Stimulated activated CD8-positive, alpha-beta memory T cell treated with anti-CD3 and anti-CD28 coated beads, Interleukin-4, amount 100 ng/mL, for 1 hour (primary cell): ENCODE results near the gene DIPK1B.
"Not testable (repeated sequence)": the region's sequence is repeated elsewhere in the genome, so short reads cannot be mapped to it uniquely, and the experiment has no call there.

Experiments used
- DNase-seq, 2 donors: peaks; one replicate each; pipeline ENCODE4 v3.0.0-alpha.2; 2020; ENCODE audit warnings: low read depth in 2 of 2, low spot score in 1 of 2

DIPK1B gene

DNA sequence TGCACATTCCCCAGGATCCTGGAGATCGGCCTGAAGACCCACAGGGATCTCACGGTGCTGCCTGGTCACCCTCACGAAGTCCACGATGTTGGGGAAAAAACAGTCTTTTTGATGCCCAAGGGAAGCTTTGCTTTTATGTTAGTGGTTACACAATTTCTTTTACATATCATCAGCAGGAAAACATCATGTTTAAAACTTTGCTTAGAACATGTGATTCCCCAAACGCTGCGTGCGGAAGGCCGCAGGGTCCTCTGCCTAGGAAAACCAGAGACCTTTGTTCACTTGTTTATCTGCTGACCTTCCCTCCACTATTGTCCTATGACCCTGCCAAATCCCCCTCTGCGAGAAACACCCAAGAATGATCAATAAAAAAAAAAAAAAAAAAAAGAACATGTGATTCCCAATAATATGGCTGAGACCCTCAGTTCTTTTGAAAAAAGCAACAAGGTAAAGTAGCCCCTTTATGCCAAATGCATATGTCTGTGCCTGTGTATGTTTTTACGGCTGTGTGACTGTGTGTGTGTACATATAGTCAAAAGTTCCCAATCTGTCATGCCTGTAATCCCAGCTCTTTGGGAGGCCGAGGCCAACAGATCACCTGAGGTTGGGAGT lies 13.6 kb upstream of the DIPK1B start:
- DNase-seq: no peak

DNA sequence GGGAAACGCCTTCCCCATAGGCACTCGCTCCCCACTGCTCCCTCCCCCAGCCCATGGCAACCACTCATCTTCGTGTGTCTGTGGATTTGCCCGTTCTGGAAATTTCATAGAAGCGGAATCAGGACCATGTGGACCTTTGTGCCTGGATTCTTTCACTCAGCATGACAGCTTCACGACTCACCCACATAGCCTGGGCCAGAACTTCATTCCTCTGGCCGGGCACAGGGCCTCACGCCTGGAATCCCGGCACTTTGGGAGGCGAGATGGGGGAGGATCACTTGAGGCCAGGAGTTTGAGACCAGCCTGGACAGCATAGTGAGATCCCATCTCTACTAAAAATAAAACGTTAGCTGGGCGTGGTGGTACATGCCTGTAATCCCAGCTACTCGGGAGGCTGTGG lies 12.1 kb upstream of the DIPK1B start:
- DNase-seq: no peak

DNA sequence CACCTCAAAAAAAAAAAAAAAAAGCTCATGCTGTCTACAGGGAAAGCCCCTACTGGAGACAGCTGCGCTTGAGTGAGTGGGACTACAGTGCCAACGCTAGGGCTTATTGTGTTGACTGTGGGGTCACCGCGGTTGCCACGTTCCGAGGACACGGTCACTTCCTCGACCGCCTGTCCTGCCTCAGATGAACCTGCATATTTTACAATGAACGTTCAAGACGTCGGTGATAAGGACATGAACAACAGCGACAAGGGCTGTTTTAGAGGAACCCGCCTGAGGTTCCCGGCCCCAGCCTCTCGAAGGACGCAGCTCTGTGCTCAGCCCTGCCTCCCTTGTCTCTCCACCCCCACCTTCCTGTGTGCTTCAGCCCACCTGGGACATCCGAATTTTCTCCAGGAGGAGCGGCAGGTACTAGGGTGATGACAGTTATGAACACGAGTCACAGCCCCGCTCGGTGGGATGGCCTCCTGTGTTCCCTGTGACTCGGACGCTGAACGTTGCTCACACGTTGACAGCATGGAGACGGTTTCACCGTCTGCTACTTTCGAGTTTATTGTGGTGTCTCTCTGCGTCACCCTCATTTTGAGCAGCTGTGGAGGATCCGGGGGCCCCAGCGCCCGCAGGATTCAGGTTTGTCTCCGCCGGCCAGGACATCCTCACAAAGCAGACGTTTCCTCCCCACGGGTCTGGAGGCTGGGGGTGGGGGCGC lies 11.3 kb upstream of the DIPK1B start:
- peak in 1 of 2 donors; percentile 11 for DNase-seq

GRCh38 chr9:136701668-136702053 lies 10.7 kb upstream of the DIPK1B start:
- DNase-seq: no peak

- DNase-seq: no peak
Observed at GRCh38 chr9:136703276-136703860, 9.0 kb upstream of the DIPK1B start.

DNA sequence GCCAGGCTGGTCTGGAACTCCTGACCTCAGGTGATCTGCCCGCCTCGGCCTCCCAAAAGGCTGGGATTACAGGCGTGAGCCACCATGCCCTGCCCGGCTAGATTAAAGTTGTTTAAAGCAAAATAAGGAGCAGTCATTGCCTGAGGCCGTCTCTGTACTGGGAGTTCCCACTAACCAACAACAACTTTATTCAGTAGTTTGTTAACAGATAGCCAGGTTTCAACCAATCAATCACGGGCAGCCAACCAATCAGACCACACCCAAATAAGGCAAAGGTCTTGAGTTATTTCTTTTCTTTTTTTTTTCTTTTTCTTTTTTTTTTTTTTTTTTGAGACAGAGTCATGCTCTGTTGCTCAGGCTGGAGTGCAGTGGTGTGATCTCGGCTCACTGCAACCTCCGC lies 7.6 kb upstream of the DIPK1B start:
- DNase-seq: not testable (repeated sequence)

DNA sequence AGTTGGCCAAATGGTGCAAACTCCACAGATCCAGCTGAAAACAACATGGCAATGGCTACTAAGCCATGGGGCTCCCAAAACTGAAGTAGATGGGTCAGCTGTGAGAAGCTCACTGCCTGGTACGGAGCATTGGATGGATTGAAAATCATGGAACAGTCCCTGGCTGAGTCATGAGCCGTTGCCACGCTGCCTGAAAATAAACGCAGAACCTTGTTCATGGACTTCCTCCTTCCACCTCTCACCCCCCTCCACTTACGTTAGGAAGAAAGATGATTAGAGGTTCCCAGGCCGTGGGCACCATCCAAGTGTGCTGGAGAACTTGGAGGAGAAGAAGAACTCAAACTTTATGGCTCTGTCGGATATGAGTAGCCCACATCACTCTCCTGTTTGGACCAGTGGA lies 6.8 kb upstream of the DIPK1B start:
- DNase-seq: no peak

- no peak for DNase-seq
Observed at GRCh38 chr9:136707011-136707410, 5.4 kb upstream of the DIPK1B start.

GRCh38 chr9:136707849-136708517 lies 4.4 kb upstream of the DIPK1B start:
- DNase-seq: no peak

DNA sequence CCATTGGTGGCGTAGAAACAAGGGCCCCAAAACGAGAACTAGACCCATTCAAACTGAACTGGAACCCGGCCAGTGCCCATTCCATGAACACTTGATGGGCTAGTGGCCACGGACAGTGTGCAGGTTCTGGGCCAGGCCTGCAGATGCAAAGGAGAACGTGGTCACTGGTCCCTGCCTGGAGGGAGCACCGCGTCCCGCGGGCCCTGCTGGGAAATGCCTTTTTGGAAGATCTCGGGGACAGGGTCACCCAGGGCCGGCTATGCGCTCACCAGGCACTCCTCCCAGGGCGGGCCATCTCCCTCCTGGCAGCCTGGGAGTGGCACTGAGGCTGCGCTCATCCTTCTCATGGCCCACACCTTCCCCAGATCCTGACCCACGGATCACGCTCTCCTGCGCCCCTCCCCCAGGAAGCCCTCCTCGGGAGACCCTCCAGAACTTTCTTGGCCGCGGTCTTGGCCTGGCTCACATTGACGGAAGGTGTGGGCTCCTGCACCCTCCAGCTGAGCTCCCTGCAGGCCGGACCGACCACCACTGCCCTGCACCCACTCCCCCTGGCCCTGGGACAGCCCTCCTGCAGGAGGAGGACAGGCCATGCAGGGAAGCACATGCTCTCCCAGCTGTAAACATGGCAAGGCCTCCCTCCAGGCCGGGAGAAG lies 2.8 kb upstream of the DIPK1B start:
- DNase-seq: no peak

DNA sequence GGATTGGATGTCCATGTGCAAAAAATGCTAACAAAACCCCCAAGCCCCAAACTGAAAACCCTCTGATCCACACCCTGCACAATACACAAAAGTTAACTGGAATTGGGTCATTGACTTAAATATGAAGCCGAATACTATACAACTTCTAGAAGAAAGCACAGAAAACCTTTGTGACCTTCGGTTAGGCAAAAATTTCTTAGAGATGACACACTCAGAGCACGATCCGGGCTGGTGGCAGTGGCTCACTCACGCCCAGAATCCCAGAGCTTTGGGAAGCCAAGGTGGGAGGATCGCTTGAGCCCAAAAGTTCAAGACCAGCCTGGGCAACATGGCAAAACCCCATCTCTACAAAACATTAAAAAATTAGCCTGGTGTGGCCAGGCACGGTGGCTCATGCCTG lies 1.8 kb upstream of the DIPK1B start:
- DNase-seq: no peak

GRCh38 chr9:136711219-136711648 lies 1.1 kb upstream of the DIPK1B start:
- not testable (repeated sequence) for DNase-seq

GRCh38 chr9:136712690-136713544 lies 545 bp downstream of the DIPK1B start:
- DNase-seq: no peak

DNA sequence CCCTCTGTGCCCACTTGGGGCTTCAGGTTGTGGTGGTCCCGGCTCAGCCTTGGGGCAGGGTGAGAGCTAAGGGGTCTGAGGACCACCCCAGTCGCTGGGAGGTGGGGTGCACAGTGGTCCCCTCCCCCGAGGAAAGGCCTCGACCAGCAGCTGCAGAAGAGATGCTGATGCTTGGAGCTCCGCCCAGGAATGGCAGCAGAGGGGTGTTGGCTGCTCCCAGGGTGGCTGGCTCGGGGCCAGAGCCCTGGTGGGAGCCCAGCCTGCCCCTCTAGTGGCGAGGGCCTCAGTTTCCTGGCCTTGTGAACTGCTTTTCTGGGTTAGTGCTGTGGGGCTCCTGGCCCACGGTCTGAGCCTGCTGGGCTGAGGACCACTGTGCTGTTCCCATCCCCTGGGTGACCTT lies 1.2 kb downstream of the DIPK1B start:
- no peak for DNase-seq

DNA sequence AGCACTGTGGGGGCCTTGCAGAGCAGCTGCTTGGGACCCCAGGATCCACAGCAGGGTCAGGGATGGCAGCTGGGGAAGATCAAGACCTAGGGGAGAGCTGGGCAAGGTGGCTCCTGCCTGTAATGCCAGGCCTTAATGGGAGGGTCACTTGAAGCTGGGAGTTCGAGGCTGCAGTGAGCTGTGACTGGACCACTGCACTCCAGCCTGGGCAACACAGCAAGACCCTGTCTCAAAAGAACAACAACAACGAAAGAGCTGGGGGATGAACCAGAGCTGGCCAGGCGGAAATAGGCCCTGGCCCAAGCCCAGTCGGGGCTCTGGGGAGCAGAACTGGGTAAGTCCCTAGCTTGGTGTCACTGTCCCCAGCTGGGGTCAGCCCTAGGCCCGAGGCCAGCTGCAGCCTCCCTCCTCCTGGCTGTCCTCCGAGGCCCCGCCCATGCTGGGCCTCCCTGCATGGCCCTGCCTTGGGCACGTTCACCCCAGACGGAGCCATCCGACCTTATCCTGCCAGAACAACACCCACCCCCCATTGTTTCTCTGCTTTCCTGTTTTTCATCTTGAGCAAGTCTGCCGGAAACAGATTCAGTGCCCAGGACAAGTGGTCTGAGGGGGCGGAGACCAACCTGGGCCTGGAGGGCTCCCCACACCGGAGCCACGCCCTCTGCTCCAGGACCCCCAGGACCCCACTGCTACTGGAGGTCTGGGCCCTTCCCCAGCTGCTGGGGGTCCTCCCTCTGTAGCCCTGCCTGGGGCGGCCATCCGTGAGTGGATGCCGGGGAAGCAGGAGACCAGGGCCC lies 1.9 kb downstream of the DIPK1B start:
- no peak for DNase-seq

DNA sequence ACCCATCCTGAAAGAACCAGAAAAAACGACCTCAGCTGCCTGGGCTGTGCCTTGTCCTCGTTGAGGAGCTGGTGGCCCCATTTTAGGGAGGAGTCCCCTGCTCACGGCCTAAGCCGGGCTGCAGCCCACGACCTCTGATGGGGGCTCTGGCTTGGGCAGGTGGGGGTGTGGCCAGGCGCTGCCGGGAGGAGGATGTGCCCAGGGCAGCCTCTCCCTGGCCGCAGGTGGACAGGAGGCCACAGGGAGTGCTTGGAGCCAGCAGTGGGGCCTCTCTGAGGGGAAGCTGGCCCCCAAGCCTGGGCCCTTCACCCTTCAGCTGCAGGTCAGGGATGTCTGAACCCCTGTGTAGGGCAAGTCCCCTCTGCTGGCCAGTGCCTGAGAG lies 2.5 kb downstream of the DIPK1B start:
- no peak for DNase-seq

DNA sequence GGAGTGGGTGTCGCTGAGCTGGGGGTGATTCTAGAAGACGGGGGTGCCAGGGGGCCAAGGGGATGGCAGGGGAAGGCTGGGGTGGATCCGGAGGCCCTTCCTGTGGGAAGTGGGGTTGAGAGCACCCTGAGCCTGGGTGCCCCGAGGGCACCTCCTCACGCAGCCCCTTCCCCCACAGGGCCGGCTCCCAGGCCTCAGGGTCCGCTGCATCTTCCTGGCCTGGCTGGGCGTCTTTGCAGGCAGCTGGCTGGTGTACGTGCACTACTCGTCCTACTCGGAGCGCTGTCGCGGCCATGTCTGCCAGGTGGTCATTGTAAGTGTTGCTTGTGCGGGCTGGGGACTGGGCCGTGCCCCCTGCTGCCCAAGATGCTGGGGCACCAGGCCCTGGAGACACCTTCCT lies 5.0 kb downstream of the DIPK1B start:
- DNase-seq: no peak

DNA sequence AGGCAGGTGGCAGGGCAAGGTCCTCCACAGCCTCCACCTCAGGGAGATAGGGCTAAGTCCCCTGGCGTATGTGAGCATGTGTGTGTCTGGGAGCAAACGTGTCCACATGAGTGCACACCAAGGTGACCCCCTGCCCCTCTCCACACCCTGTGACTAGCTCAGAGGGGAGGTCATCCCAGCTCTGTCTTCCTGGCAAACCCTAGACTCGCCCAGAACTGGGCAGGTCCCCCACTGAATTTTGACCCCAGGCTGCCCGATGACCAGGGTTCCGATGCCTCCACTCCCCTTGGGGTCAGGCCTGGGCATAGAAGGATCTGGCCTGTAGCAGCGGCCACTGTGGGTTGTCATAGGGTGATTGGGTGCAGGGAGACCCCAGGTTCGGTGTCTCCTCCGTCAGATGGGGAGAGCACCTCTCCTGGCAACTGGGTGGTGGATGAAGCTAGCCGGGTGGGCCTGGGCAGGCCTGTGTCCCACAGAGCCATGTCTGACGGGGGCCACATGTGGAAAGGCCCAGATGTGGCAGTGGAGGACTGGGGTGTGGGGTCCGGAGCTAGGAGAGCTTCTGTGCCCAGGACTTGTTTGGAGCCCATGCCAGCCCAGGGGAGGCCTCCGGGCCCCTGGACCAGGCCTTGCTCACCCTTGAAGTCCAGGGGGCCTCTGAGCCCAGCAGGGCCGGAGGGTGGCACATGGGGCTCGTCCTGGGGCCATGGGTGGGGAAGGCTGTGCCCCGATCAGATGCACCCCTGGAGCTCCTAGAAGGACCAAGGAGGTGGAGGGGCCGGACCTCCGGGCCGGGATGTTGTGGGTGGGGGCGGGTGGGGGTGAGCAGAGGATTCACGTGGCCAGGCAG lies 6.2 kb downstream of the DIPK1B start:
- no peak for DNase-seq
